Neural cell (in vitro differentiated cells): ENCODE data around the gene TNFAIP8L3. TPM values are rescaled to one million over a fixed set of nuclear protein-coding genes. Genes with fewer than 3 reads are reported as not detected.

Experiments
- H2AFZ ChIP-seq: fragments of 200-600, 300-800 bp; sonication (generic), shearing (Covaris generic); 2 replicates; pipeline ENCODE4 v1.6.0; 2014; ENCODE audit warnings: low read depth, mild to moderate bottlenecking, antibody characterized with exemption, low read length, moderate library complexity
- H3F3A ChIP-seq: fragments of 200-600 bp; shearing (Covaris generic); 2 replicates; pipeline ENCODE4 v1.6.1; 2016; ENCODE audit warnings: mild to moderate bottlenecking, moderate library complexity, mixed read lengths, antibody characterized with exemption, low read length; ENCODE audit not compliant: insufficient read depth, poor library complexity, severe bottlenecking
- H3K27ac ChIP-seq: fragments of 200-600, 300-800 bp; sonication (generic), shearing (Covaris generic); 2 replicates; pipeline ENCODE4 v1.5.1; 2014; ENCODE audit warnings: mild to moderate bottlenecking, low read length, moderate library complexity
- H3K27me3 ChIP-seq: fragments of 300-800, 200-600 bp; sonication (generic), shearing (Covaris generic); 2 replicates; pipeline ENCODE4 v1.6.0; 2014; ENCODE audit warnings: mild to moderate bottlenecking, low read depth, low read length, moderate library complexity; ENCODE audit not compliant: insufficient read depth
- H3K36me3 ChIP-seq: fragments of 300-800, 200-600 bp; sonication (generic), shearing (Covaris generic); 2 replicates; pipeline ENCODE4 v1.5.1; 2014; ENCODE audit warnings: mild to moderate bottlenecking, antibody characterized with exemption, low read length, moderate library complexity; ENCODE audit not compliant: insufficient read depth
- H3K4me2 ChIP-seq: fragments of 300-800, 200-600 bp; sonication (generic), shearing (Covaris generic); 2 replicates; pipeline ENCODE4 v1.6.0; 2014; ENCODE audit warnings: mild to moderate bottlenecking, low read length
- H3K4me3 ChIP-seq: fragments of 300-800, 200-600 bp; sonication (generic), shearing (Covaris generic); 2 replicates; pipeline ENCODE4 v1.5.1; 2014; ENCODE audit warnings: mild to moderate bottlenecking, low read length, moderate library complexity
- H3K79me2 ChIP-seq: fragments of 200-600 bp; shearing (Covaris generic); replicated peaks from 2 replicates; pipeline ENCODE4 v1.6.0; 2014; ENCODE audit warnings: mild to moderate bottlenecking, low read length, moderate library complexity; ENCODE audit not compliant: insufficient read depth
- H3K9ac ChIP-seq: fragments of 300-800, 200-600 bp; sonication (generic), shearing (Covaris generic); 2 replicates; pipeline ENCODE4 v1.6.1; 2016; ENCODE audit warnings: mild to moderate bottlenecking, low read length, mixed read lengths
- H3K9me2 ChIP-seq: fragments of 200-600 bp; shearing (Covaris generic); 2 replicates; pipeline ENCODE4 v1.6.1; 2016; ENCODE audit warnings: mild to moderate bottlenecking, low read length, mixed read lengths; ENCODE audit not compliant: insufficient read depth
- H3K9me3 ChIP-seq: fragments of 200-600, 300-800 bp; sonication (generic), shearing (Covaris generic); 2 replicates; pipeline ENCODE4 v1.6.1; 2016; ENCODE audit warnings: mild to moderate bottlenecking, mixed run types, low read length, moderate library complexity, mixed read lengths
- H4K20me1 ChIP-seq: fragments of 200-600 bp; shearing (Covaris generic); 2 replicates; pipeline ENCODE4 v1.6.1; 2016; ENCODE audit warnings: mild to moderate bottlenecking, mixed run types; ENCODE audit not compliant: insufficient read depth
- CTCF ChIP-seq: fragments of 450-650 bp; IDR thresholded peaks from 2 replicates; pipeline ENCODE4 v1.5.1; 2014; ENCODE audit warnings: antibody characterized with exemption, mild to moderate bottlenecking, moderate library complexity; ENCODE audit not compliant: poor library complexity, severe bottlenecking
- EP300 ChIP-seq: fragments of 450-650 bp; conservative IDR thresholded peaks from 2 replicates; pipeline ENCODE4 v1.6.1; 2014; ENCODE audit warnings: antibody characterized with exemption, mild to moderate bottlenecking, moderate library complexity; ENCODE audit not compliant: poor library complexity, severe bottlenecking
- EZH2 ChIP-seq: fragments of 200-600, 300-800 bp; shearing (Covaris generic), sonication (generic); IDR thresholded peaks from 2 replicates; pipeline ENCODE4 v1.6.1; 2014; ENCODE audit warnings: antibody characterized with exemption, low read length, borderline replicate concordance, mild to moderate bottlenecking; ENCODE audit not compliant: insufficient read depth, poor library complexity, severe bottlenecking
- MXI1 ChIP-seq: fragments of 450-650 bp; conservative IDR thresholded peaks from 2 replicates; pipeline ENCODE4 v1.6.1; 2014; ENCODE audit warnings: antibody characterized with exemption, mild to moderate bottlenecking; ENCODE audit not compliant: poor library complexity, severe bottlenecking
- POLR2AphosphoS5 ChIP-seq: IDR thresholded peaks from 2 replicates; pipeline ENCODE4 v1.6.1; 2012
- RAD21 ChIP-seq: fragments of 450-650 bp; conservative IDR thresholded peaks from 2 replicates; pipeline ENCODE4 v1.6.1; 2014; ENCODE audit warnings: antibody characterized with exemption, mild to moderate bottlenecking, moderate library complexity
- REST ChIP-seq: IDR thresholded peaks from 2 replicates; pipeline ENCODE4 v1.6.1; 2012; ENCODE audit warnings: borderline replicate concordance
- SMC3 ChIP-seq: fragments of 450-650 bp; conservative IDR thresholded peaks from 2 replicates; pipeline ENCODE4 v1.6.1; 2014; ENCODE audit warnings: antibody characterized with exemption, mild to moderate bottlenecking, moderate library complexity; ENCODE audit not compliant: poor library complexity
- TAF1 ChIP-seq: IDR thresholded peaks from 2 replicates; pipeline ENCODE4 v1.6.1; 2012; ENCODE audit warnings: low read depth
- polyA plus RNA-seq: library from polyadenylated mRNA; depleted of rRNA; stranded (reverse); fragments of >200 nt; gene quantifications from 2 replicates; pipeline ENCODE4 v1.2.3, GENCODE V29; 2014

The TNFAIP8L3 gene
- polyA plus RNA-seq, 1 donor from 2014 or later = 0.16 TPM

GRCh38 chr15:51119120-51119519, 24.4 kb upstream of the TNFAIP8L3 start:
- H3K36me3 ChIP-seq = no peaks in the 10 kb centered on the region
- H3K4me2 ChIP-seq = no peak overlapping the region
- H3F3A ChIP-seq = no peaks in the 10 kb centered on the region
- no peaks in the 10 kb centered on the region for H4K20me1 ChIP-seq
- no peak overlapping the region for H3K4me3 ChIP-seq
- no peak overlapping the region for H3K9ac ChIP-seq
- H3K27ac ChIP-seq = no peak overlapping the region
- TF ChIP-seq RAD21 (no peak), REST (no peak), SMC3 (no peak), EP300 (no peak), POLR2AphosphoS5 (no peak), CTCF (no peak), TAF1 (no peak), MXI1 (no peak), EZH2 (no peak)
- H2AFZ ChIP-seq = no peak overlapping the region
- H3K9me2 ChIP-seq = no peaks in the 10 kb centered on the region
- H3K79me2 ChIP-seq = no peaks in the 10 kb centered on the region
- no peaks in the 10 kb centered on the region for H3K9me3 ChIP-seq
- H3K27me3 ChIP-seq = no peaks in the 10 kb centered on the region

- Histone ChIP-seq H3K9ac (no peak overlapping the region), H2AFZ (no peak overlapping the region), H4K20me1 (no peaks in the 10 kb centered on the region), H3K9me2 (no peaks in the 10 kb centered on the region), H3K27me3 (no peaks in the 10 kb centered on the region), H3K36me3 (no peaks in the 10 kb centered on the region), H3K4me3 (no peak overlapping the region), H3K79me2 (no peaks in the 10 kb centered on the region), H3F3A (no peaks in the 10 kb centered on the region), H3K4me2 (no peak overlapping the region), H3K9me3 (no peaks in the 10 kb centered on the region), H3K27ac (no peak overlapping the region)
- TF ChIP-seq REST (no peak), EZH2 (no peak), MXI1 (no peak), EP300 (no peak), POLR2AphosphoS5 (no peak), TAF1 (no peak), CTCF (no peak), RAD21 (no peak), SMC3 (no peak)
Observed at GRCh38 chr15:51117270-51117669, 22.6 kb upstream of the TNFAIP8L3 start.
